ENCODE data around the gene ANKRD27. TPM values are rescaled to one million over a fixed set of nuclear protein-coding genes. Genes with fewer than 3 reads are reported as not detected.
A peak's percentile ranks its signal among the peaks of the same experiment; 100 is the strongest.
"Not testable (repeated sequence)": the region's sequence is repeated elsewhere in the genome, so short reads cannot be mapped to it uniquely, and the experiment has no call there.

ANKRD27 gene
- total and polyA plus RNA-seq, 2 donors = 19.1 to 25.8 TPM

- WGBS = 55% methylated on average over 14 of the region's 14 CpGs
Observed at GRCh38 chr19:32671883-32672593, 2.9 kb downstream of the ANKRD27 start.

DNA sequence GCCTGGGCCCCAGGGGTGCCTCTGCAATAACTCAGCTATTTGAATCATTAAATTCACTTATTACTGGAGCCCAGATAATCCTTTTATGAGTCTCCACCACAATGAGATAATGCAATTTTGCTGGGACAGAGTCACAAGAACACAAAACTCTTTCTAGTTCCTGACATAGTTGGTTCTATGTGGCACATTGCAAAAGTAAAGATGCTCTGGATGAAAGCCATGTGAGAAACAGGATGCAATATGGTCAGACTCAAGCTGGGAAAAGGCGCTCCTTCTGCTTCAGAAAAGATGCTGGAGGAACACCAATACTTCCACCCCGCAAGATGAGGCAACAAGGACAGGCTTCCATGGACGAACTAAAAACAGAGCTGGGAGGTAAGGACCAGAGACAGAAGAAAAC is 5.7 kb downstream of the ANKRD27 start:
- WGBS = 84% methylated on average over 3 of the region's 3 CpGs
- H3K4me3 ChIP-seq (ENCODE audit: low read length in 2 of 2) = no peak overlapping the region
- H3K36me3 ChIP-seq (ENCODE audit: control insufficient read depth in 2 of 2, insufficient read depth in 2 of 2, low read length in 1 of 2) = peaks cover 3 to 16% of the 10 kb centered on the region in 2 donors
- H3K27ac ChIP-seq (ENCODE audit: low read depth in 1 of 2, low read length in 1 of 2) = no peak overlapping the region
- no peak for DNase-seq (ENCODE audit: low read depth in 6 of 9, low spot score in 9 of 9)
- H3K27me3 ChIP-seq (ENCODE audit: control insufficient read depth in 2 of 2, insufficient read depth in 1 of 2, low read length in 1 of 2) = no peaks in the 10 kb centered on the region
- peaks cover 17 to 25% of the 10 kb centered on the region in 2 donors for H3K4me1 ChIP-seq (ENCODE audit: control insufficient read depth in 2 of 2, insufficient read depth in 2 of 2, low read length in 2 of 2)
- H3K9me3 ChIP-seq (ENCODE audit: control insufficient read depth in 2 of 2, insufficient read depth in 1 of 2, low read length in 1 of 2) = no peaks in the 10 kb centered on the region

More at GRCh38 chr19:32671883-32672593, 2.9 kb downstream of the ANKRD27 start:
- peaks cover 0 to 7% of the 10 kb centered on the region in 2 donors for H3K36me3 ChIP-seq (ENCODE audit: control insufficient read depth in 2 of 2, insufficient read depth in 2 of 2, low read length in 1 of 2)
- H3K9me3 ChIP-seq (ENCODE audit: control insufficient read depth in 2 of 2, insufficient read depth in 1 of 2, low read length in 1 of 2) = no peaks in the 10 kb centered on the region
- H3K4me1 ChIP-seq (ENCODE audit: control insufficient read depth in 2 of 2, insufficient read depth in 2 of 2, low read length in 2 of 2) = peaks cover 24 to 36% of the 10 kb centered on the region in 2 donors
- no peak for DNase-seq (ENCODE audit: low read depth in 6 of 9, low spot score in 9 of 9)
- peaks cover 16 to 18% of the 10 kb centered on the region in 2 donors for H3K27me3 ChIP-seq (ENCODE audit: control insufficient read depth in 2 of 2, insufficient read depth in 1 of 2, low read length in 1 of 2)
- H3K4me3 ChIP-seq (ENCODE audit: low read length in 2 of 2) = no peak overlapping the region
- no peak overlapping the region for H3K27ac ChIP-seq (ENCODE audit: low read depth in 1 of 2, low read length in 1 of 2)

DNA sequence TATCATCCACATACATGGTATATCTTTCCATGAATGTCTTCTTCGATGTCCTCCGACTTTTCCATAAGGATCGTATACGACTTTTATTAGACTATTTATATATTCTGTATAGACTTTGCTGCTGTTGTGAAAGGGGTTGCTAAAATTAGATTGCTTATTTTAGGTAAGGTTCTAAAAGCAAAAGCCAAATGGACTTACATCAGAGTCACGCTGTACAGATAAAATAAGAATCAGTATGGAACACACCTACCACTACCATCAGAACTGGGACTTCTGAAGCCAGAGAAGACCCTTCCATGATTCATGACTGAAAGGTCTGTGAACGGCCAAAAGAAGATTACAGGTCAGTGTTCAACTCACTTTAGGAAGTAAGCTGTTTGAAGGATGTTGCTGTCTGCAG is 8.9 kb downstream of the ANKRD27 start:
- H3K4me1 ChIP-seq (ENCODE audit: control insufficient read depth in 2 of 2, insufficient read depth in 2 of 2, low read length in 2 of 2) = peaks cover 0 to 5% of the 10 kb centered on the region in 2 donors
- over 99% methylated on average over 6 of the region's 6 CpGs for WGBS
- H3K36me3 ChIP-seq (ENCODE audit: control insufficient read depth in 2 of 2, insufficient read depth in 2 of 2, low read length in 1 of 2) = peaks cover 12 to 16% of the 10 kb centered on the region in 2 donors
- H3K9me3 ChIP-seq (ENCODE audit: control insufficient read depth in 2 of 2, insufficient read depth in 1 of 2, low read length in 1 of 2) = no peaks in the 10 kb centered on the region
- H3K27ac ChIP-seq (ENCODE audit: low read depth in 1 of 2, low read length in 1 of 2) = no peak overlapping the region
- H3K4me3 ChIP-seq (ENCODE audit: low read length in 2 of 2) = no peak overlapping the region
- DNase-seq (ENCODE audit: low read depth in 6 of 9, low spot score in 9 of 9) = no peak
- H3K27me3 ChIP-seq (ENCODE audit: control insufficient read depth in 2 of 2, insufficient read depth in 1 of 2, low read length in 1 of 2) = no peaks in the 10 kb centered on the region

DNA sequence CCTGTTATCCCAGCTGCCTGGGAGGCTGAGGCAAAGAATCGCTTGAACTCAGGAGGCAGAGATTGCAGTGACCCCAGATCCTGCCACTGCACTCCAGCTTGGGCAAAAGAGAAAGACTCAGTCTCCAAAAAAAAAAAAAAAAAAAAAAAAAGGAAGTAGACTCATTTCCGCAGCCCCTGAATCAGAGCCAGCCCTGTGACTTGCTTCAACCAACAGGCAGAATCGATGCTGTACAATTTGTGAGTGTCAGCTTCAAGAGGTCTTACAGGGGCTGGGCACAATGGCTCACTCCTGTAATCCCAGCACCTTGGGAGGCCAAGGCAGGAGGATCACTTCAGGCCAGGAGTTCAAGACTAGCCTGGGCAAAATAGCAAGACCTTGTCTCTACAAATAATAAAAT is 12.8 kb downstream of the ANKRD27 start:
- H3K27me3 ChIP-seq (ENCODE audit: control insufficient read depth in 2 of 2, insufficient read depth in 1 of 2, low read length in 1 of 2) = no peaks in the 10 kb centered on the region

GRCh38 chr19:32661318-32661717 is 13.7 kb downstream of the ANKRD27 start:
- Histone ChIP-seq H3K27ac (ENCODE audit: low read depth in 1 of 2, low read length in 1 of 2) (no peak overlapping the region), H3K4me1 (ENCODE audit: control insufficient read depth in 2 of 2, insufficient read depth in 2 of 2, low read length in 2 of 2) (peaks cover 0 to 5% of the 10 kb centered on the region in 2 donors), H3K4me3 (ENCODE audit: low read length in 2 of 2) (no peak overlapping the region), H3K9me3 (ENCODE audit: control insufficient read depth in 2 of 2, insufficient read depth in 1 of 2, low read length in 1 of 2) (no peaks in the 10 kb centered on the region), H3K36me3 (ENCODE audit: control insufficient read depth in 2 of 2, insufficient read depth in 2 of 2, low read length in 1 of 2) (peaks cover 17 to 27% of the 10 kb centered on the region in 2 donors), H3K27me3 (ENCODE audit: control insufficient read depth in 2 of 2, insufficient read depth in 1 of 2, low read length in 1 of 2) (no peaks in the 10 kb centered on the region)
- no peak for DNase-seq (ENCODE audit: low read depth in 6 of 9, low spot score in 9 of 9)
- WGBS = 97% methylated on average over 7 of the region's 7 CpGs

More for the DNA sequence above, 12.8 kb downstream of the ANKRD27 start:
- no peak for DNase-seq (ENCODE audit: low read depth in 6 of 9, low spot score in 9 of 9)
- Histone ChIP-seq H3K9me3 (ENCODE audit: control insufficient read depth in 2 of 2, insufficient read depth in 1 of 2, low read length in 1 of 2) (no peaks in the 10 kb centered on the region), H3K27ac (ENCODE audit: low read depth in 1 of 2, low read length in 1 of 2) (no peak overlapping the region), H3K4me1 (ENCODE audit: control insufficient read depth in 2 of 2, insufficient read depth in 2 of 2, low read length in 2 of 2) (peaks cover 0 to 5% of the 10 kb centered on the region in 2 donors), H3K36me3 (ENCODE audit: control insufficient read depth in 2 of 2, insufficient read depth in 2 of 2, low read length in 1 of 2) (peaks cover 18 to 29% of the 10 kb centered on the region in 2 donors), H3K4me3 (ENCODE audit: low read length in 2 of 2) (no peak overlapping the region)
- WGBS = 24% methylated on average over 3 of the region's 3 CpGs

DNA sequence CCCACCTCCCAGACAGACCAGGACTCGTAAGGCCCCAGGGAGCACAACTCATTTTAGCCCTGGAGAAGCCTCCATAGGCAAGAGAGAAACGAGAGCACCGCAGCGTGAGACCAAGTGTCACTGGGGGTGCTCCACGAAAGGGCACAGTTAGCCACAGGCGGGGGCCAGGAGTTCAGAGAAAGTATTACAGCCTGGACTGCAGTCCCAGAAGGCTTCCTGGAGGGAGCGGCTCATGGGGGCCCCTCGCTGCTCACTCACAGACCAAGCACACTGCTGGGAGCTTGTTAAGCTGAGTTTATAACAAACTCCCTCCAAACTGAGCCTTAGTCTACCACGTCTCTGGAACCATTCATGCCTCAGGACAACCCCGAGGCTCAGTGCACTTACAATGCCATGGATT is 16.5 kb downstream of the ANKRD27 start:
- no peak for DNase-seq (ENCODE audit: low read depth in 6 of 9, low spot score in 9 of 9)
- H3K36me3 ChIP-seq (ENCODE audit: control insufficient read depth in 2 of 2, insufficient read depth in 2 of 2, low read length in 1 of 2) = peaks cover 20 to 31% of the 10 kb centered on the region in 2 donors

DNA sequence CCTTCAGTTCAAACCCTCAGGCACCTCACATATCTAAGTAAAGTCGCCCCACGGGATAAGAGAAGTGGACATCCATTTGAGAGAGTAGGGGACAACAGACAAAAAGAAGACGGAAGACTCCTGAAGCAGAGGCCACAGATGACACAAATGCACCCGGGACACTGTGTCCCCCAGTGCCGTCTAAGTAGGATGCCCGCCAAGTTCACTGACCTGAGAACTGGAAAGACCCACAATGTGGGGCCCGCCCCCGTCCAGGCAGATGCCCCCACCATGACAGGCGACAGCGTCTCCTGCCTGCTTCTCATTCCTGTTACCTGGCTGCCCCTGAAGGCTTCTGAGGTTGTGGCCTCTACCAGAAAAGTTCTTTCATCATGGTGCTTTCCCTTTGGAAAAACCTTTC is 16.9 kb downstream of the ANKRD27 start:
- Histone ChIP-seq H3K4me1 (ENCODE audit: control insufficient read depth in 2 of 2, insufficient read depth in 2 of 2, low read length in 2 of 2) (peaks cover 6 to 18% of the 10 kb centered on the region in 2 donors), H3K27me3 (ENCODE audit: control insufficient read depth in 2 of 2, insufficient read depth in 1 of 2, low read length in 1 of 2) (no peaks in the 10 kb centered on the region), H3K36me3 (ENCODE audit: control insufficient read depth in 2 of 2, insufficient read depth in 2 of 2, low read length in 1 of 2) (peaks cover 20 to 29% of the 10 kb centered on the region in 2 donors), H3K9me3 (ENCODE audit: control insufficient read depth in 2 of 2, insufficient read depth in 1 of 2, low read length in 1 of 2) (no peaks in the 10 kb centered on the region), H3K27ac (ENCODE audit: low read depth in 1 of 2, low read length in 1 of 2) (no peak overlapping the region), H3K4me3 (ENCODE audit: low read length in 2 of 2) (no peak overlapping the region)
- WGBS = 97% methylated on average over 10 of the region's 10 CpGs
- DNase-seq (ENCODE audit: low read depth in 6 of 9, low spot score in 9 of 9) = no peak

More for the DNA sequence above, 16.5 kb downstream of the ANKRD27 start:
- Histone ChIP-seq H3K9me3 (ENCODE audit: control insufficient read depth in 2 of 2, insufficient read depth in 1 of 2, low read length in 1 of 2) (no peaks in the 10 kb centered on the region), H3K27me3 (ENCODE audit: control insufficient read depth in 2 of 2, insufficient read depth in 1 of 2, low read length in 1 of 2) (no peaks in the 10 kb centered on the region), H3K27ac (ENCODE audit: low read depth in 1 of 2, low read length in 1 of 2) (no peak overlapping the region), H3K4me3 (ENCODE audit: low read length in 2 of 2) (no peak overlapping the region), H3K4me1 (ENCODE audit: control insufficient read depth in 2 of 2, insufficient read depth in 2 of 2, low read length in 2 of 2) (peaks cover 2 to 14% of the 10 kb centered on the region in 2 donors)
- 94% methylated on average over 10 of the region's 10 CpGs for WGBS

DNA sequence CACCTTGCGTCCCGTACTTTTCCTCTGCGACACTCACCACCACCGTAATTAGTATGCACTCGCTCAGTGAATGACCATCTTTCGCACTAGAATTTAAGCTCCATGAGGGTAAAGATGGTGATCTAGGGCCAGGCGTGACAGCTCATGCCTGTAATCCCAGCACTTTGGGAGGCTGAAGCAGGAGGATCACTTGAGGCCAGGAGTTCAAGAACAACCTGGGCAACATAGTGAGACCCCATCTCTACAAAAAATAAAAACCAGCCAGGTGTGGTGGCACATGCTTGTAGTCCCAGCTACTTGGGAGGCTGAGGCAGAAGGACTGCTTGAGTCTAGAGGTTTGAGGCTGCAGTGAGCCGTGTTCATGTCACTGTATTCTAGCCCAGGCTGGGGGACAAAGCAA is 18.6 kb downstream of the ANKRD27 start:
- not testable (repeated sequence) for H3K4me3 ChIP-seq (ENCODE audit: low read length in 2 of 2); H3K27ac ChIP-seq (ENCODE audit: low read depth in 1 of 2, low read length in 1 of 2); DNase-seq (ENCODE audit: low read depth in 6 of 9, low spot score in 9 of 9); H3K27me3 ChIP-seq (ENCODE audit: control insufficient read depth in 2 of 2, insufficient read depth in 1 of 2, low read length in 1 of 2); H3K9me3 ChIP-seq (ENCODE audit: control insufficient read depth in 2 of 2, insufficient read depth in 1 of 2, low read length in 1 of 2)
- WGBS = 99% methylated on average over 8 of the region's 8 CpGs
- H3K36me3 ChIP-seq (ENCODE audit: control insufficient read depth in 2 of 2, insufficient read depth in 2 of 2, low read length in 1 of 2) = peaks cover 20 to 25% of the 10 kb centered on the region in 2 donors
- peaks cover 6 to 28% of the 10 kb centered on the region in 2 donors for H3K4me1 ChIP-seq (ENCODE audit: control insufficient read depth in 2 of 2, insufficient read depth in 2 of 2, low read length in 2 of 2)

DNA sequence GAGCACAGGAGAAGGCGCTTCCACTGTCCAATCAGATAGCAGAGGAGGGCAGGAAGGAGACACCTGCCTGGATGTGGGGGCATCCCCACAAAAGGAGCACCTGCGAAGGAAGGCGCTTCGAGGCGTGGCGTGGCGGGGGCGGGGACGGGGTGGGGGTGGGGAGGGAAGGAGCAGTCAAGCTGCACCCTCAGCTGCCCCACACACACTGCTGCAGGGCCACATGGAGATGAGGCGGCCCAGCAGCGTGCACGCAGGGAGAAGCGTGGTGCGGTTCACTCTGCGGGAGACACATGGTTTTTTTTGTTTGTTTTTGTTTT is 21.4 kb downstream of the ANKRD27 start:
- H3K9me3 ChIP-seq (ENCODE audit: control insufficient read depth in 2 of 2, insufficient read depth in 1 of 2, low read length in 1 of 2) = no peaks in the 10 kb centered on the region
- peak in 3 of 9 donors; percentile 44 to 69 (median 52) for DNase-seq (ENCODE audit: low read depth in 6 of 9, low spot score in 9 of 9)
- no peak overlapping the region for H3K4me3 ChIP-seq (ENCODE audit: low read length in 2 of 2)
- H3K4me1 ChIP-seq (ENCODE audit: control insufficient read depth in 2 of 2, insufficient read depth in 2 of 2, low read length in 2 of 2) = peaks cover 6 to 37% of the 10 kb centered on the region in 2 donors
- H3K36me3 ChIP-seq (ENCODE audit: control insufficient read depth in 2 of 2, insufficient read depth in 2 of 2, low read length in 1 of 2) = peaks cover 26 to 29% of the 10 kb centered on the region in 2 donors
- WGBS = 81% methylated on average over 15 of the region's 15 CpGs
- H3K27me3 ChIP-seq (ENCODE audit: control insufficient read depth in 2 of 2, insufficient read depth in 1 of 2, low read length in 1 of 2) = no peaks in the 10 kb centered on the region
- H3K27ac ChIP-seq (ENCODE audit: low read depth in 1 of 2, low read length in 1 of 2) = peak overlapping the region in 1 of 2 donors; percentile 57

All from thymus (tissue), 11 donors.